HEK293 (cell line): Measurements from ENCODE around the gene THBD.

Experiments used
- CTCF ChIA-PET: fragments of 350-600 bp; formaldehyde crosslinking; extraction: SDS; loops from one replicate; lab custom pipeline; 2021; ENCODE audit warnings: antibody characterized with exemption; lab: Yijun Ruan, JAX
- POLR2A ChIA-PET: fragments of 300-600 bp; formaldehyde crosslinking; extraction: SDS; loops from one replicate; lab custom pipeline; 2020; ENCODE audit warnings: antibody characterized with exemption, inconsistent platforms; lab: Yijun Ruan, JAX
- H3K27ac ChIP-seq: fragments of 200-500 bp; sonication (Bioruptor generic); 2 replicates; pipeline ENCODE4 v1.5.1; 2014; ENCODE audit warnings: low read depth, low read length, control low read depth, inconsistent platforms; ENCODE audit errors: extremely low read depth
- H3K36me3 ChIP-seq, 2 experiments: fragments of 200-500 bp in 1 of 2; sonication (Bioruptor generic) in 1 of 2; 1 replicate in 1 of 2; 2 replicates in 1 of 2; pipeline ENCODE4 v1.5.1; 2014 to 2017; ENCODE audit warnings: inconsistent platforms in 2 of 2, low read length in 2 of 2; ENCODE audit not compliant: control insufficient read depth in 2 of 2, insufficient read depth in 1 of 2
- H3K4me1 ChIP-seq: fragments of 200-500 bp; sonication (Bioruptor generic); 2 replicates; pipeline ENCODE4 v1.5.1; 2014; ENCODE audit warnings: mild to moderate bottlenecking, low read length, inconsistent platforms; ENCODE audit not compliant: control insufficient read depth, insufficient read depth
- H3K4me3 ChIP-seq: 2 replicates; pipeline ENCODE4 v1.5.1; 2011; ENCODE audit warnings: low read depth, mild to moderate bottlenecking, control low read depth, low read length, moderate library complexity
- H3K9me3 ChIP-seq: fragments of 200-500 bp; sonication (Bioruptor generic); 2 replicates; pipeline ENCODE4 v1.5.1; 2014; ENCODE audit warnings: low read depth, low read length, inconsistent platforms; ENCODE audit not compliant: control insufficient read depth, insufficient read depth
- EGR2 ChIP-seq: fragments of 450-650 bp; formaldehyde crosslinking; IDR thresholded peaks from 2 replicates; pipeline ENCODE4 v1.5.1; 2016; ENCODE audit warnings: low read depth, missing biosample characterization, missing genetic modification characterization
- FEZF1 ChIP-seq: fragments of 450-650 bp; formaldehyde crosslinking; IDR thresholded peaks from 2 replicates; pipeline ENCODE4 v1.5.1; 2016; ENCODE audit warnings: missing biosample characterization, missing genetic modification characterization
- IKZF3 ChIP-seq: fragments of 450-650 bp; IDR thresholded peaks from 2 replicates; pipeline ENCODE4 v1.5.0; 2018; ENCODE audit warnings: missing biosample characterization, mild to moderate bottlenecking, missing genetic modification characterization, moderate library complexity
- PRDM1 ChIP-seq: fragments of 450-650 bp; formaldehyde crosslinking; IDR thresholded peaks from 2 replicates; pipeline ENCODE4; 2016; ENCODE audit warnings: missing biosample characterization, missing genetic modification characterization
- SP7 ChIP-seq: fragments of 450-650 bp; formaldehyde crosslinking; IDR thresholded peaks from 2 replicates; pipeline ENCODE4 v1.5.1; 2016; ENCODE audit warnings: missing biosample characterization, missing genetic modification characterization
- ZNF138 ChIP-seq: fragments of 450-650 bp; formaldehyde crosslinking; IDR thresholded peaks from 2 replicates; pipeline ENCODE4 v1.5.1; 2016; ENCODE audit warnings: missing biosample characterization, missing genetic modification characterization, borderline replicate concordance
- ZNF155 ChIP-seq: fragments of 450-650 bp; formaldehyde crosslinking; IDR thresholded peaks from 2 replicates; pipeline ENCODE4 v1.5.1; 2016; ENCODE audit warnings: missing biosample characterization, missing genetic modification characterization
- ZNF24 ChIP-seq: fragments of 450-650 bp; formaldehyde crosslinking; IDR thresholded peaks from 2 replicates; pipeline ENCODE4 v1.5.1; 2016; ENCODE audit warnings: missing biosample characterization, missing genetic modification characterization
- ZNF266 ChIP-seq: fragments of 450-650 bp; formaldehyde crosslinking; IDR thresholded peaks from 2 replicates; pipeline ENCODE4 v1.5.1; 2016; ENCODE audit warnings: missing biosample characterization, missing genetic modification characterization, low read depth
- ZNF292 ChIP-seq: fragments of 450-650 bp; formaldehyde crosslinking; IDR thresholded peaks from 2 replicates; pipeline ENCODE4 v1.5.1; 2016; ENCODE audit warnings: low read depth, missing biosample characterization, missing genetic modification characterization, borderline replicate concordance
- ZNF394 ChIP-seq: fragments of 450-650 bp; formaldehyde crosslinking; IDR thresholded peaks from 2 replicates; pipeline ENCODE4 v1.5.1; 2016; ENCODE audit warnings: missing biosample characterization, missing genetic modification characterization, mild to moderate bottlenecking, moderate library complexity, borderline replicate concordance
- ZNF404 ChIP-seq: fragments of 450-650 bp; formaldehyde crosslinking; IDR thresholded peaks from 2 replicates; pipeline ENCODE4 v1.5.1; 2017; ENCODE audit warnings: missing biosample characterization, missing genetic modification characterization
- ZNF518A ChIP-seq: fragments of 450-650 bp; formaldehyde crosslinking; conservative IDR thresholded peaks from 2 replicates; pipeline ENCODE4 v1.5.1; 2016; ENCODE audit warnings: low read depth, missing biosample characterization, missing genetic modification characterization
- ZNF544 ChIP-seq: fragments of 450-650 bp; formaldehyde crosslinking; IDR thresholded peaks from 2 replicates; pipeline ENCODE4 v1.5.0; 2017; ENCODE audit warnings: missing biosample characterization, missing genetic modification characterization
- ZNF548 ChIP-seq: fragments of 450-650 bp; formaldehyde crosslinking; IDR thresholded peaks from 2 replicates; pipeline ENCODE4 v1.5.1; 2016; ENCODE audit warnings: missing biosample characterization, missing genetic modification characterization
- ZNF610 ChIP-seq: fragments of 450-650 bp; formaldehyde crosslinking; IDR thresholded peaks from 2 replicates; pipeline ENCODE4 v1.5.1; 2016; ENCODE audit warnings: missing biosample characterization, missing genetic modification characterization, borderline replicate concordance
- ZNF692 ChIP-seq: fragments of 450-650 bp; formaldehyde crosslinking; IDR thresholded peaks from 2 replicates; pipeline ENCODE4 v1.5.1; 2016; ENCODE audit warnings: missing biosample characterization, missing genetic modification characterization
- ZNF76 ChIP-seq: fragments of 450-650 bp; formaldehyde crosslinking; IDR thresholded peaks from 2 replicates; pipeline ENCODE4; 2016; ENCODE audit warnings: low read depth, missing biosample characterization, missing genetic modification characterization, borderline replicate concordance
- TF ChIP-seq, protein P1 (sequence below): fragments of 450-650 bp; formaldehyde crosslinking; conservative IDR thresholded peaks from 2 replicates; pipeline ENCODE4 v1.5.1; 2016; ENCODE audit warnings: low read depth, missing biosample characterization, missing genetic modification characterization

Gene THBD

GRCh38 chr20:23020230-23021018, 29.0 kb downstream of the THBD start (continued):
- no peak for TF ChIP-seq ZNF394 (tag by site-specific recombination)
- TF ChIP-seq ZNF292, result no peak
- TF ChIP-seq PRDM1, result no peak
- TF ChIP-seq ZNF518A (tag by site-specific recombination), result no peak
- TF ChIP-seq SP7, result no peak
- TF ChIP-seq ZNF548, result no peak
- TF ChIP-seq, all 188 proteins: peak for 0

DNA sequence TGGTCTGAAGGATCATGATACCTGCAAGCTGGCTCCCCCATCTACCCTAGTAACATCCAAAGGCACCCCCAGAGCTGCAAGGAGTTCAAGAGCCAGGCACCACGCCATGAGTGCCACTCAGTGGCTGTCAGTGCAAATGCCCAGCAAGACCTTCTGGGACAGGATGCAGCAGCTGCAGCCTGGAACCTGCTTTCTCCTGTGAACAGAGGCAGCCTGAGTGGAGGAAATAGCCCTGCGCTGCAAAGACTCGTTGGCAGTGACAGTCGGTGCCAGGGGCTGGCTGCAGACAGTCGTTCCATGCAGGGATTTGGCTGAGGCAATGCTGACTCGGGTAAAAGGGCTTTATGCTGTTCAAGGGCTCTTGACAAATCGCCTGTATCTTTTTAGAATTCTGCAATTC, 30.1 kb downstream of the THBD start:
- Histone ChIP-seq H3K36me3 (no peaks in the 10 kb centered on the region), H3K27ac (no peak overlapping the region), H3K9me3 (no peaks in the 10 kb centered on the region), H3K4me1 (peaks cover 3% of the 10 kb centered on the region; the same call in 1 of the 2 replicates), H3K4me3 (no peak overlapping the region)
- ChIA-PET CTCF (interaction anchor here (1.2 kb wide), 1 partner anchor 181 kb away, joined by 3 read pairs; no protein-coding TSS in a partner anchor), POLR2A (no interaction called here)
- no peak for TF ChIP-seq ZNF155 (tag by site-specific recombination)
- no peak for TF ChIP-seq ZNF76 (tag by site-specific recombination)
- no peak for TF ChIP-seq ZNF692 (tag by site-specific recombination)
- no peak for TF ChIP-seq FEZF1
- TF ChIP-seq ZNF138 (tag by site-specific recombination), result no peak
- TF ChIP-seq EGR2 (tag by site-specific recombination), result no peak

- H3K27ac ChIP-seq, result no peak overlapping the region
- H3K4me3 ChIP-seq, result no peak overlapping the region
- POLR2A ChIA-PET, result no interaction called here
- H3K36me3 ChIP-seq, result no peaks in the 10 kb centered on the region
- no peaks in the 10 kb centered on the region for H3K9me3 ChIP-seq
- CTCF ChIA-PET, result interaction anchor here (1.2 kb wide), 1 partner anchor 182 kb away, joined by 3 read pairs; no protein-coding TSS in a partner anchor
- peaks cover 3% of the 10 kb centered on the region; the same call in 1 of the 2 replicates for H3K4me1 ChIP-seq
- no peak for TF ChIP-seq ZNF544 (tag by site-specific recombination)
- no peak for TF ChIP-seq ZNF404 (tag by site-specific recombination)
- TF ChIP-seq ZNF24 (tag by site-specific recombination), result no peak
- TF ChIP-seq, protein P1, sequence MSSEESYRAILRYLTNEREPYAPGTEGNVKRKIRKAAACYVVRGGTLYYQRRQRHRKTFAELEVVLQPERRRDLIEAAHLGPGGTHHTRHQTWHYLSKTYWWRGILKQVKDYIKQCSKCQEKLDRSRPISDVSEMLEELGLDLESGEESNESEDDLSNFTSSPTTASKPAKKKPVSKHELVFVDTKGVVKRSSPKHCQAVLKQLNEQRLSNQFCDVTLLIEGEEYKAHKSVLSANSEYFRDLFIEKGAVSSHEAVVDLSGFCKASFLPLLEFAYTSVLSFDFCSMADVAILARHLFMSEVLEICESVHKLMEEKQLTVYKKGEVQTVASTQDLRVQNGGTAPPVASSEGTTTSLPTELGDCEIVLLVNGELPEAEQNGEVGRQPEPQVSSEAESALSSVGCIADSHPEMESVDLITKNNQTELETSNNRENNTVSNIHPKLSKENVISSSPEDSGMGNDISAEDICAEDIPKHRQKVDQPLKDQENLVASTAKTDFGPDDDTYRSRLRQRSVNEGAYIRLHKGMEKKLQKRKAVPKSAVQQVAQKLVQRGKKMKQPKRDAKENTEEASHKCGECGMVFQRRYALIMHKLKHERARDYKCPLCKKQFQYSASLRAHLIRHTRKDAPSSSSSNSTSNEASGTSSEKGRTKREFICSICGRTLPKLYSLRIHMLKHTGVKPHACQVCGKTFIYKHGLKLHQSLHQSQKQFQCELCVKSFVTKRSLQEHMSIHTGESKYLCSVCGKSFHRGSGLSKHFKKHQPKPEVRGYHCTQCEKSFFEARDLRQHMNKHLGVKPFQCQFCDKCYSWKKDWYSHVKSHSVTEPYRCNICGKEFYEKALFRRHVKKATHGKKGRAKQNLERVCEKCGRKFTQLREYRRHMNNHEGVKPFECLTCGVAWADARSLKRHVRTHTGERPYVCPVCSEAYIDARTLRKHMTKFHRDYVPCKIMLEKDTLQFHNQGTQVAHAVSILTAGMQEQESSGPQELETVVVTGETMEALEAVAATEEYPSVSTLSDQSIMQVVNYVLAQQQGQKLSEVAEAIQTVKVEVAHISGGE (tag by site-specific recombination), result no peak
- no peak for TF ChIP-seq ZNF266 (tag by site-specific recombination)
- no peak for TF ChIP-seq IKZF3 (tag by site-specific recombination)
- TF ChIP-seq ZNF610 (tag by site-specific recombination), result no peak
Measured at GRCh38 chr20:23018941-23019340, 30.5 kb downstream of the THBD start.
